ENCODE data around the gene IGFBP6.

Gene IGFBP6

GRCh38 chr12:53051058-53051880 lies 46.2 kb upstream of the IGFBP6 start:
- DNase-seq (ENCODE audit: low read depth): peak; percentile 66
- TF ChIP-seq, protein P1, sequence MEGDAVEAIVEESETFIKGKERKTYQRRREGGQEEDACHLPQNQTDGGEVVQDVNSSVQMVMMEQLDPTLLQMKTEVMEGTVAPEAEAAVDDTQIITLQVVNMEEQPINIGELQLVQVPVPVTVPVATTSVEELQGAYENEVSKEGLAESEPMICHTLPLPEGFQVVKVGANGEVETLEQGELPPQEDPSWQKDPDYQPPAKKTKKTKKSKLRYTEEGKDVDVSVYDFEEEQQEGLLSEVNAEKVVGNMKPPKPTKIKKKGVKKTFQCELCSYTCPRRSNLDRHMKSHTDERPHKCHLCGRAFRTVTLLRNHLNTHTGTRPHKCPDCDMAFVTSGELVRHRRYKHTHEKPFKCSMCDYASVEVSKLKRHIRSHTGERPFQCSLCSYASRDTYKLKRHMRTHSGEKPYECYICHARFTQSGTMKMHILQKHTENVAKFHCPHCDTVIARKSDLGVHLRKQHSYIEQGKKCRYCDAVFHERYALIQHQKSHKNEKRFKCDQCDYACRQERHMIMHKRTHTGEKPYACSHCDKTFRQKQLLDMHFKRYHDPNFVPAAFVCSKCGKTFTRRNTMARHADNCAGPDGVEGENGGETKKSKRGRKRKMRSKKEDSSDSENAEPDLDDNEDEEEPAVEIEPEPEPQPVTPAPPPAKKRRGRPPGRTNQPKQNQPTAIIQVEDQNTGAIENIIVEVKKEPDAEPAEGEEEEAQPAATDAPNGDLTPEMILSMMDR (IDR thresholded peaks at IDR 0.05; ENCODE audit: insufficient read depth, low read depth, low read length, missing control alignments): peak; percentile 30
- no peak overlapping the region for H3K4me3 ChIP-seq (ENCODE audit: low read length)

- DNase-seq (ENCODE audit: low read depth): no peak
- TF ChIP-seq, protein P1 (IDR thresholded peaks at IDR 0.05; ENCODE audit: insufficient read depth, low read depth, low read length, missing control alignments): no peak
- H3K4me3 ChIP-seq (ENCODE audit: low read length): peak overlapping the region; percentile 1
Measured at GRCh38 chr12:53051881-53052412, 45.5 kb upstream of the IGFBP6 start.

- DNase-seq (ENCODE audit: low read depth): peak; percentile 48
- peak overlapping the region; percentile 64 for H3K4me3 ChIP-seq (ENCODE audit: low read length)
- TF ChIP-seq, protein P1 (IDR thresholded peaks at IDR 0.05; ENCODE audit: insufficient read depth, low read depth, low read length, missing control alignments): no peak
Measured at GRCh38 chr12:53052419-53053217, 44.8 kb upstream of the IGFBP6 start.

GRCh38 chr12:53053218-53054111 lies 44.0 kb upstream of the IGFBP6 start:
- peak; percentile 84 for DNase-seq (ENCODE audit: low read depth)
- TF ChIP-seq, protein P1 (IDR thresholded peaks at IDR 0.05; ENCODE audit: insufficient read depth, low read depth, low read length, missing control alignments): peak; percentile 96
- peak overlapping the region; percentile 64 for H3K4me3 ChIP-seq (ENCODE audit: low read length)

GRCh38 chr12:53054112-53054878 lies 43.2 kb upstream of the IGFBP6 start:
- H3K4me3 ChIP-seq (ENCODE audit: low read length): peak overlapping the region; percentile 64
- DNase-seq (ENCODE audit: low read depth): peak; percentile 97

More at GRCh38 chr12:53054112-53054878, 43.2 kb upstream of the IGFBP6 start:
- TF ChIP-seq, protein P1 (IDR thresholded peaks at IDR 0.05; ENCODE audit: insufficient read depth, low read depth, low read length, missing control alignments): no peak

Measured in epithelial cell of esophagus (primary cell).